Measurements from ENCODE around the gene LYPLAL1. TPM values are rescaled to one million over a fixed set of nuclear protein-coding genes. Genes with fewer than 3 reads are reported as not detected.
A peak's percentile ranks its signal among the peaks of the same experiment; 100 is the strongest.

The LYPLAL1 gene
- total RNA-seq, 1 donor from 2014 or later, result 25.6 TPM

GRCh38 chr1:219185486-219186117 is 11.9 kb downstream of the LYPLAL1 start:
- H3K36me3 Mint-ChIP-seq (ENCODE audit: low read depth, unreplicated experiment), result peaks cover 7% of the 10 kb centered on the region
- FAIRE-seq, result no peak
- H4K20me1 ChIP-seq (ENCODE audit: insufficient read depth, low read length), result no peaks in the 10 kb centered on the region
- H2AFZ ChIP-seq (ENCODE audit: low read depth, low read length), result no peak overlapping the region
- no peak overlapping the region for H3K27ac ChIP-seq (ENCODE audit: low read depth, low read length)
- H3K9ac ChIP-seq (ENCODE audit: low read length), result no peak overlapping the region
- no peaks in the 10 kb centered on the region for H3K9me3 ChIP-seq (ENCODE audit: insufficient read depth, low read depth, low read length)
- H3K27ac Mint-ChIP-seq (ENCODE audit: unreplicated experiment), result no peak overlapping the region
- no peak overlapping the region for H3K4me2 ChIP-seq (ENCODE audit: low read length)
- DNase-seq (ENCODE audit: low read depth), result no peak
- H3K27me3 ChIP-seq (ENCODE audit: insufficient read depth, low read length), result no peaks in the 10 kb centered on the region
- H3K36me3 ChIP-seq (ENCODE audit: insufficient read depth, low read length), result no peaks in the 10 kb centered on the region
- H3K4me1 Mint-ChIP-seq (ENCODE audit: low read depth, unreplicated experiment), result peaks cover 27% of the 10 kb centered on the region
- no peak overlapping the region for H3K4me3 Mint-ChIP-seq (ENCODE audit: unreplicated experiment)
- H3K4me1 ChIP-seq (ENCODE audit: insufficient read depth, low read length), result peaks cover 16% of the 10 kb centered on the region
- no peak for TF ChIP-seq EZH2 (IDR thresholded peaks at IDR 0.05; ENCODE audit: insufficient read depth, low read length)
- TF ChIP-seq CTCF (IDR thresholded peaks at IDR 0.05; ENCODE audit: insufficient read depth, low read depth, low read length), result no peak
- no peaks in the 10 kb centered on the region for H3K9me3 Mint-ChIP-seq (ENCODE audit: unreplicated experiment)
- H3K4me3 ChIP-seq (ENCODE audit: insufficient read depth, low read depth, low read length), result no peak overlapping the region
- H3K27me3 Mint-ChIP-seq (ENCODE audit: low read depth, unreplicated experiment), result no peaks in the 10 kb centered on the region
- H3K79me2 ChIP-seq (ENCODE audit: insufficient read depth, low read length), result peaks cover 40% of the 10 kb centered on the region

GRCh38 chr1:219188331-219188803 is 14.7 kb downstream of the LYPLAL1 start:
- Mint-ChIP-seq H3K36me3 (ENCODE audit: low read depth, unreplicated experiment) (peaks cover 7% of the 10 kb centered on the region), H3K27ac (ENCODE audit: unreplicated experiment) (peak overlapping the region; percentile 9), H3K27me3 (ENCODE audit: low read depth, unreplicated experiment) (no peaks in the 10 kb centered on the region), H3K4me3 (ENCODE audit: unreplicated experiment) (peak overlapping the region; percentile 15), H3K9me3 (ENCODE audit: unreplicated experiment) (no peaks in the 10 kb centered on the region), H3K4me1 (ENCODE audit: low read depth, unreplicated experiment) (peaks cover 29% of the 10 kb centered on the region)
- peak overlapping the region; percentile 57 for H3K4me2 ChIP-seq (ENCODE audit: low read length)
- no peak overlapping the region for H2AFZ ChIP-seq (ENCODE audit: low read depth, low read length)
- DNase-seq (ENCODE audit: low read depth), result peak; percentile 42
- peaks cover 33% of the 10 kb centered on the region for H3K79me2 ChIP-seq (ENCODE audit: insufficient read depth, low read length)
- H3K4me1 ChIP-seq (ENCODE audit: insufficient read depth, low read length), result peaks cover 16% of the 10 kb centered on the region
- H3K27ac ChIP-seq (ENCODE audit: low read depth, low read length), result peak overlapping the region; percentile 78
- no peak for FAIRE-seq
- no peak overlapping the region for H3K4me3 ChIP-seq (ENCODE audit: insufficient read depth, low read depth, low read length)
- TF ChIP-seq CTCF (IDR thresholded peaks at IDR 0.05; ENCODE audit: insufficient read depth, low read depth, low read length) (no peak), EZH2 (IDR thresholded peaks at IDR 0.05; ENCODE audit: insufficient read depth, low read length) (no peak)
- H4K20me1 ChIP-seq (ENCODE audit: insufficient read depth, low read length), result no peaks in the 10 kb centered on the region
- no peaks in the 10 kb centered on the region for H3K27me3 ChIP-seq (ENCODE audit: insufficient read depth, low read length)
- H3K9me3 ChIP-seq (ENCODE audit: insufficient read depth, low read depth, low read length), result no peaks in the 10 kb centered on the region
- peak overlapping the region; percentile 15 for H3K9ac ChIP-seq (ENCODE audit: low read length)
- H3K36me3 ChIP-seq (ENCODE audit: insufficient read depth, low read length), result no peaks in the 10 kb centered on the region

Data from astrocyte (in vitro differentiated cells and primary cell).